H1 (cell line): ENCODE measurements around the gene ATG7. TPM values are rescaled to one million over a fixed set of nuclear protein-coding genes. Genes with fewer than 3 reads are reported as not detected.

ENCODE experiments used
- CTCF ChIA-PET: fragments of 300-600 bp; sonication (Branson Sonifier 250); formaldehyde crosslinking; loops from one replicate; lab custom pipeline; 2021; ENCODE audit not compliant: partially characterized antibody; lab: Charles Lee
- POLR2A ChIA-PET: fragments of 300-600 bp; sonication (Branson Sonifier 250); formaldehyde crosslinking; loops from one replicate; lab custom pipeline; 2021; ENCODE audit warnings: inconsistent platforms; ENCODE audit not compliant: partially characterized antibody; lab: Charles Lee
- DNase-seq, 2 experiments: peaks; one replicate each; pipeline versions ENCODE4 v3.0.0 to v3.0.0-alpha.2; 2010 to 2022; ENCODE audit warnings: low spot score in 2 of 2, low read depth in 1 of 2, mixed read lengths in 1 of 2
- FAIRE-seq: peaks from 2 replicates; lab custom pipeline; 2011; peaks lifted over from hg19 to GRCh38; lab: Jason Lieb, UNC
- H2AFZ ChIP-seq: 2 replicates; pipeline ENCODE4 v1.8.1; 2012; ENCODE audit warnings: low read length, inconsistent platforms
- H2AK5ac ChIP-seq: 2 replicates; pipeline ENCODE4 v1.6.1; 2013; ENCODE audit warnings: low read depth, low read length
- H2BK120ac ChIP-seq: replicated peaks from 2 replicates; pipeline ENCODE3; 2013; ENCODE audit warnings: low read depth, low read length, inconsistent platforms
- H2BK12ac ChIP-seq: 2 replicates; pipeline ENCODE4 v1.6.1; 2013; ENCODE audit warnings: low read depth, low read length
- H2BK15ac ChIP-seq: 2 replicates; pipeline ENCODE4 v1.6.1; 2013; ENCODE audit warnings: low read length
- H2BK20ac ChIP-seq: 2 replicates; pipeline ENCODE4 v1.6.1; 2013; ENCODE audit warnings: low read length
- H2BK5ac ChIP-seq: 2 replicates; pipeline ENCODE4 v1.6.1; 2013; ENCODE audit warnings: low read depth, low read length
- H3K14ac ChIP-seq: 2 replicates; pipeline ENCODE4 v1.6.1; 2013; ENCODE audit warnings: inconsistent platforms; ENCODE audit not compliant: insufficient read length
- H3K18ac ChIP-seq: 2 replicates; pipeline ENCODE4 v1.6.1; 2013; ENCODE audit warnings: low read length; ENCODE audit errors: extremely low read depth
- H3K23ac ChIP-seq: 2 replicates; pipeline ENCODE4 v1.6.1; 2013; ENCODE audit warnings: inconsistent platforms; ENCODE audit not compliant: insufficient read length
- H3K23me2 ChIP-seq: 2 replicates; pipeline ENCODE4 v1.6.1; 2013; ENCODE audit warnings: low read depth, low read length
- H3K27ac ChIP-seq: 2 replicates; pipeline ENCODE4 v1.6.1; 2011; ENCODE audit warnings: low read depth, low read length, inconsistent platforms
- H3K27me3 ChIP-seq, 4 experiments: replicated peaks in 1 of 4; 1 replicate in 1 of 4; 2 replicates in 3 of 4; pipeline versions ENCODE4 v1.6.1 to v1.8.1; 2011 to 2013; ENCODE audit warnings: low read length in 3 of 4, mild to moderate bottlenecking in 3 of 4, inconsistent platforms in 2 of 4, mixed read lengths in 2 of 4, moderate library complexity in 1 of 4; ENCODE audit not compliant: control insufficient read depth in 3 of 4, insufficient read depth in 3 of 4; ENCODE audit errors: extremely low read depth in 1 of 4
- H3K36me3 ChIP-seq, 4 experiments: 2 replicates each; pipeline versions ENCODE4 v1.6.1 to v1.8.1; 2011 to 2013; ENCODE audit warnings: mild to moderate bottlenecking in 4 of 4, low read length in 3 of 4, moderate library complexity in 2 of 4, control low read depth in 1 of 4, inconsistent platforms in 1 of 4; ENCODE audit not compliant: insufficient read depth in 4 of 4, control insufficient read depth in 2 of 4
- H3K4ac ChIP-seq: replicated peaks from 2 replicates; pipeline ENCODE3; 2013; ENCODE audit warnings: low read length, low read depth, mixed read lengths, inconsistent platforms; ENCODE audit not compliant: insufficient read length
- H3K4me1 ChIP-seq, 4 experiments: replicated peaks in 1 of 4; 1 replicate in 1 of 4; 2 replicates in 3 of 4; pipeline versions ENCODE4 v1.6.1 to v1.8.1; 2011 to 2013; ENCODE audit warnings: low read length in 3 of 4, inconsistent platforms in 2 of 4, mixed read lengths in 1 of 4; ENCODE audit not compliant: insufficient read depth in 4 of 4, control insufficient read depth in 3 of 4
- H3K4me2 ChIP-seq, 2 experiments: 2 replicates each; pipeline versions ENCODE4 v1.6.1 to v1.8.1; 2011 to 2013; ENCODE audit warnings: low read depth in 2 of 2, low read length in 2 of 2, control low read depth in 1 of 2, inconsistent platforms in 1 of 2, mild to moderate bottlenecking in 1 of 2; ENCODE audit not compliant: insufficient read depth in 1 of 2
- H3K4me3 ChIP-seq, 4 experiments: fragments of 200-600, 300-600 bp in 1 of 4; sonication (generic), shearing (Covaris generic), sonication (Bioruptor Twin) in 1 of 4; 2 replicates each; pipeline versions ENCODE4 v1.5.1 to v1.8.1; 2011 to 2016; ENCODE audit warnings: low read length in 4 of 4, low read depth in 3 of 4, control low read depth in 2 of 4, inconsistent platforms in 2 of 4, mild to moderate bottlenecking in 2 of 4, mixed read lengths in 1 of 4, moderate library complexity in 1 of 4; ENCODE audit not compliant: insufficient read depth in 2 of 4; ENCODE audit errors: extremely low read depth in 1 of 4
- H3K56ac ChIP-seq: replicated peaks from 2 replicates; pipeline ENCODE3; 2013; ENCODE audit warnings: low read depth, mild to moderate bottlenecking, mixed read lengths, low read length, inconsistent platforms; ENCODE audit not compliant: insufficient read length
- H3K79me1 ChIP-seq: 2 replicates; pipeline ENCODE4 v1.6.1; 2013; ENCODE audit warnings: low read depth, low read length, control low read depth
- H3K79me2 ChIP-seq, 2 experiments: 2 replicates each; pipeline versions ENCODE4 v1.6.1 to v1.8.1; 2012 to 2013; ENCODE audit warnings: low read length in 2 of 2, mild to moderate bottlenecking in 2 of 2, inconsistent platforms in 1 of 2; ENCODE audit not compliant: insufficient read depth in 2 of 2, control insufficient read depth in 1 of 2
- H3K9ac ChIP-seq, 4 experiments: replicated peaks in 1 of 4; 1 replicate in 1 of 4; 2 replicates in 3 of 4; pipeline versions ENCODE4 v1.6.1 to v1.8.1; 2011 to 2013; ENCODE audit warnings: low read depth in 3 of 4, low read length in 3 of 4, control low read depth in 2 of 4, mild to moderate bottlenecking in 2 of 4, moderate library complexity in 2 of 4, inconsistent platforms in 1 of 4; ENCODE audit errors: extremely low read depth in 1 of 4
- H3K9me3 ChIP-seq, 2 experiments: 2 replicates each; pipeline versions ENCODE4 v1.6.1 to v1.8.1; 2012 to 2013; ENCODE audit warnings: mild to moderate bottlenecking in 2 of 2, moderate library complexity in 2 of 2, control low read depth in 1 of 2, inconsistent platforms in 1 of 2, low read depth in 1 of 2, low read length in 1 of 2, mixed read lengths in 1 of 2; ENCODE audit not compliant: insufficient read depth in 2 of 2
- H4K20me1 ChIP-seq, 2 experiments: replicated peaks in 1 of 2; 2 replicates each; pipeline versions ENCODE3 to v1.8.1; 2011 to 2013; ENCODE audit warnings: inconsistent platforms in 2 of 2, low read length in 2 of 2, mild to moderate bottlenecking in 1 of 2; ENCODE audit not compliant: insufficient read depth in 2 of 2, control insufficient read depth in 1 of 2
- H4K5ac ChIP-seq: 2 replicates; pipeline ENCODE4 v1.6.1; 2013; ENCODE audit warnings: low read length, low read depth, mixed read lengths, inconsistent platforms; ENCODE audit not compliant: insufficient read length
- H4K8ac ChIP-seq: 2 replicates; pipeline ENCODE4 v1.8.0; 2013; ENCODE audit warnings: mild to moderate bottlenecking, moderate library complexity, low read length, inconsistent platforms; ENCODE audit not compliant: insufficient read depth; ENCODE audit errors: extremely low read depth
- H4K91ac ChIP-seq: replicated peaks from 2 replicates; pipeline ENCODE3; 2013; ENCODE audit warnings: low read length, mixed read lengths, inconsistent platforms; ENCODE audit not compliant: insufficient read length
- BRCA1 ChIP-seq: IDR thresholded peaks from 2 replicates; pipeline ENCODE4 v1.6.1; 2012; ENCODE audit warnings: low read depth, low read length, improper control_type of control experiment
- CHD2 ChIP-seq: IDR thresholded peaks from 2 replicates; pipeline ENCODE4 v1.6.1; 2012; ENCODE audit warnings: low read length, improper control_type of control experiment
- EGR1 ChIP-seq: IDR thresholded peaks from 2 replicates; pipeline ENCODE4 v1.6.1; 2011; ENCODE audit warnings: low read depth, low read length, borderline replicate concordance
- KDM1A ChIP-seq: fragments of 200-600, 300-600 bp; sonication (generic); IDR thresholded peaks from 2 replicates; pipeline ENCODE4 v1.7.1; 2016; ENCODE audit warnings: mild to moderate bottlenecking, low read length, borderline replicate concordance
- KDM4A ChIP-seq: IDR thresholded peaks from one replicate; pipeline ENCODE4 v1.7.1; 2012; ENCODE audit warnings: low read depth, mild to moderate bottlenecking, moderate library complexity, low read length, inconsistent platforms; ENCODE audit not compliant: severe bottlenecking
- POLR2A ChIP-seq, 2 experiments: IDR thresholded peaks; 1 replicate in 1 of 2; 2 replicates in 1 of 2; pipeline ENCODE4 v1.6.1; 2011; ENCODE audit warnings: low read depth in 2 of 2, low read length in 2 of 2, mild to moderate bottlenecking in 2 of 2; ENCODE audit errors: control extremely low read depth in 1 of 2
- RFX5 ChIP-seq: IDR thresholded peaks from 2 replicates; pipeline ENCODE4 v1.6.1; 2011; ENCODE audit warnings: low read depth, low read length, improper control_type of control experiment, borderline replicate concordance
- RNF2 ChIP-seq: fragments of 200-900, 300-1000 bp; sonication (generic); IDR thresholded peaks from 2 replicates; pipeline ENCODE4 v1.7.1; 2016; ENCODE audit warnings: borderline replicate concordance, low read depth, mild to moderate bottlenecking, antibody characterized with exemption, low read length; ENCODE audit not compliant: poor library complexity, severe bottlenecking; ENCODE audit errors: missing control alignments
- SIN3A ChIP-seq, 2 experiments: IDR thresholded peaks in 1 of 2; conservative IDR thresholded peaks in 1 of 2; 2 replicates each; pipeline ENCODE4 v1.6.1; 2011 to 2012; ENCODE audit warnings: low read length in 2 of 2, improper control_type of control experiment in 1 of 2, low read depth in 1 of 2, mild to moderate bottlenecking in 1 of 2
- SP2 ChIP-seq: IDR thresholded peaks from 2 replicates; pipeline ENCODE4 v1.6.1; 2012; ENCODE audit warnings: mild to moderate bottlenecking, low read length, inconsistent platforms
- SRF ChIP-seq: IDR thresholded peaks from 2 replicates; pipeline ENCODE4 v1.6.1; 2011; ENCODE audit warnings: mild to moderate bottlenecking, low read depth, low read length, moderate library complexity
- WGBS, 2 experiments: shearing (Covaris generic) in 1 of 2; methylation state at CpG; one replicate each; pipeline versions ENCODE4 v1.1.6 to v1.1.7; 2013 to 2015; ENCODE audit warnings: low lambda C conversion rate in 2 of 2, mixed read lengths in 2 of 2, inconsistent platforms in 1 of 2, low coverage in 1 of 2, missing lambda C conversion rate in 1 of 2; ENCODE audit not compliant: insufficient replicate concordance in 2 of 2, insufficient coverage in 1 of 2, insufficient read length in 1 of 2; ENCODE audit errors: extremely low coverage in 1 of 2, missing lambda C conversion rate in 1 of 2; 5-methylcytosine and 5-hydroxymethylcytosine counted together
- polyA plus RNA-seq, 7 experiments: library from polyadenylated mRNA; depleted of rRNA in 3 of 7; stranded (reverse) in 5 of 7; unstranded in 2 of 7; fragments of >200 nt in 5 of 7; fragments of 200-250 nt in 2 of 7; gene quantifications; 1 replicate in 5 of 7; 2 replicates in 1 of 7; 4 replicates in 1 of 7; pipeline versions ENCODE4 v1.2.1 to v1.2.3, GENCODE V29; 2011 to 2013; ENCODE audit warnings: missing spikeins in 2 of 7, mixed read lengths in 2 of 7
- total RNA-seq: library from RNA; stranded (reverse); fragmentation: NEBNext Ultra II Directional; extraction: Animal tissue kit (Norgen Biotek cat#: 25700); gene quantifications from 2 replicates; pipeline ENCODE4 v1.2.1, GENCODE V29; 2021
- TF ChIP-seq, protein P1 (sequence below): IDR thresholded peaks from 2 replicates; pipeline ENCODE4 v1.6.1; 2011; ENCODE audit warnings: low read depth, mild to moderate bottlenecking, low read length; ENCODE audit not compliant: insufficient read depth

Gene ATG7
- total and polyA plus RNA-seq, 2 of the 8 experiments (the other 6 are each of a cell fraction or from before 2014, with no cell fraction given), result 15.0 to 19.1 TPM

DNA sequence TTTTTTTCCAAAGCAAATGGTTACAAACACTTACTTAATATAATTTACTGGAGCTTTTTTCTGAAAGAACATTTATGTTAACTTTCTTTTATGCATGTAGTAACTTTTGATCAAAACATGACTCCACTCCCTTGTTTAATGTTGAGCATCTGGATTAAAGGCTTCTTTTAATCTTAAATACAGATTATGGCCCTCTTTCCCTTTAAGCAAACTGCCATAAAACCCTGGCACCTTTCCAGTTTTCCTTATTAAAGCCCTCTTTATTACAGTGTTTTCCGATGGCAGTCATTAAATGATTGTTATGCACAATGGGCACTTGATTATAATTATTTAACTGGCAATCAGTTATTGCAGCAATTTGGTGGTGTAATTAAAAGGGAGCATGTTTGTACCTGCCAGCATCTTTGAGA lies 204.5 kb downstream of the ATG7 start:
- Histone ChIP-seq H4K8ac (no peak overlapping the region), H2BK15ac (no peak overlapping the region), H3K4me2 (no peak overlapping the region), H3K56ac (no peak overlapping the region), H3K79me1 (no peaks in the 10 kb centered on the region), H3K4ac (no peak overlapping the region), H3K9ac (no peak overlapping the region), H3K79me2 (no peaks in the 10 kb centered on the region), H3K23ac (no peak overlapping the region), H3K4me1 (peaks cover 5 to 19% (median 16%) of the 10 kb centered on the region in 4 experiments), H3K14ac (no peak overlapping the region)
- CTCF ChIA-PET, result no interaction called here
- TF ChIP-seq RFX5 (no peak), RNF2 (no peak), EGR1 (no peak), BRCA1 (no peak), KDM4A (no peak), SRF (no peak), SIN3A (conservative IDR thresholded peaks at IDR 0.05 in 1 of 2, IDR thresholded peaks at IDR 0.05 in 1 of 2; ENCODE audit: low read depth in 1 of 2, low read length in 2 of 2) (no peak), SP2 (no peak), CHD2 (no peak), POLR2A (IDR thresholded peaks at IDR 0.05; ENCODE audit: control extremely low read depth in 1 of 2, low read depth in 2 of 2, low read length in 2 of 2) (no peak), KDM1A (no peak)
- TF ChIP-seq, protein P1, sequence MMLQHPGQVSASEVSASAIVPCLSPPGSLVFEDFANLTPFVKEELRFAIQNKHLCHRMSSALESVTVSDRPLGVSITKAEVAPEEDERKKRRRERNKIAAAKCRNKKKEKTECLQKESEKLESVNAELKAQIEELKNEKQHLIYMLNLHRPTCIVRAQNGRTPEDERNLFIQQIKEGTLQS, result no peak
- TF ChIP-seq, all 59 proteins: peak for 0
- no peak overlapping the region for H2BK12ac ChIP-seq
- no peak overlapping the region for H2AFZ ChIP-seq
- H2BK120ac ChIP-seq, result no peak overlapping the region
- H2AK5ac ChIP-seq, result no peak overlapping the region
- FAIRE-seq (no peak), DNase-seq (no peak)
- H4K91ac ChIP-seq, result no peak overlapping the region
- no peaks in the 10 kb centered on the region for H3K9me3 ChIP-seq
- no peak overlapping the region for H4K5ac ChIP-seq
- no peaks in the 10 kb centered on the region for H3K23me2 ChIP-seq
- H3K27me3 ChIP-seq, result no peaks in the 10 kb centered on the region
- H3K4me3 ChIP-seq, result no peak overlapping the region
- no peak overlapping the region for H3K27ac ChIP-seq
- no peaks in the 10 kb centered on the region for H4K20me1 ChIP-seq
- 96% methylated on average over 1 of the region's 1 CpG; no CpG with 5 or more reads in 1 of the 2 experiments for WGBS, 2 experiments
- no peak overlapping the region for H2BK20ac ChIP-seq
- H3K18ac ChIP-seq, result no peak overlapping the region
- POLR2A ChIA-PET, result no interaction called here
- no peak overlapping the region for H2BK5ac ChIP-seq
- H3K36me3 ChIP-seq, result no peaks in the 10 kb centered on the region
